AG10803 (cell line): ENCODE measurements around the gene PRIM1.
"Not testable (repeated sequence)": the region's sequence is repeated elsewhere in the genome, so short reads cannot be mapped to it uniquely, and the experiment has no call there.

Experiments used
- DNase-seq: peaks from one replicate; pipeline ENCODE4 v3.0.0; 2010; ENCODE audit warnings: low read depth
- H3K4me3 ChIP-seq: 2 replicates; pipeline ENCODE4 v1.5.1; 2011; ENCODE audit warnings: mild to moderate bottlenecking, low read length, control low read depth
- TF ChIP-seq, protein P1 (sequence below): conservative IDR thresholded peaks from 2 replicates; pipeline ENCODE4 v1.5.1; 2011; ENCODE audit warnings: mild to moderate bottlenecking, low read length, control low read depth, inconsistent platforms

PRIM1 gene

DNA sequence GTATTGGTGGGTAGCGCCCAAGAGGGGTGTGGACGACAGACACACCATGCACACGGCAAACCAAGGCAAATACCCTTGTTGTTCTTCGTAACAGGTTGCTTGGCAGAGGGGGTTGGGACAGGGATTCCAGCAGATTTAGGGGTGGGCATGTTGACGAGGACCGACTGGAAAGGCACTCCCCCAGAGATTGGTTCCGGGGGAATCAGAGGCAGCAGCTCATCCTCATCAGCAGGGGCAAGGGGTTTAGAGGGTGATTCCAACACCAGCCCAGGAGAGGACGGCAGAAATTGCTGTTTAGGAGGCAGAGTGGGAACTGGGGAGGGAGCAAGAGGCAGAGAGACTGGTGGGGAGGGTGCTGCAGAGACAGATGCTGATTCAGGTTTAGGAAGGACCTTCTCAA is 36.3 kb downstream of the PRIM1 start:
- TF ChIP-seq, protein P1, sequence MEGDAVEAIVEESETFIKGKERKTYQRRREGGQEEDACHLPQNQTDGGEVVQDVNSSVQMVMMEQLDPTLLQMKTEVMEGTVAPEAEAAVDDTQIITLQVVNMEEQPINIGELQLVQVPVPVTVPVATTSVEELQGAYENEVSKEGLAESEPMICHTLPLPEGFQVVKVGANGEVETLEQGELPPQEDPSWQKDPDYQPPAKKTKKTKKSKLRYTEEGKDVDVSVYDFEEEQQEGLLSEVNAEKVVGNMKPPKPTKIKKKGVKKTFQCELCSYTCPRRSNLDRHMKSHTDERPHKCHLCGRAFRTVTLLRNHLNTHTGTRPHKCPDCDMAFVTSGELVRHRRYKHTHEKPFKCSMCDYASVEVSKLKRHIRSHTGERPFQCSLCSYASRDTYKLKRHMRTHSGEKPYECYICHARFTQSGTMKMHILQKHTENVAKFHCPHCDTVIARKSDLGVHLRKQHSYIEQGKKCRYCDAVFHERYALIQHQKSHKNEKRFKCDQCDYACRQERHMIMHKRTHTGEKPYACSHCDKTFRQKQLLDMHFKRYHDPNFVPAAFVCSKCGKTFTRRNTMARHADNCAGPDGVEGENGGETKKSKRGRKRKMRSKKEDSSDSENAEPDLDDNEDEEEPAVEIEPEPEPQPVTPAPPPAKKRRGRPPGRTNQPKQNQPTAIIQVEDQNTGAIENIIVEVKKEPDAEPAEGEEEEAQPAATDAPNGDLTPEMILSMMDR, result no peak
- no peak for DNase-seq
- H3K4me3 ChIP-seq, result no peak overlapping the region

DNA sequence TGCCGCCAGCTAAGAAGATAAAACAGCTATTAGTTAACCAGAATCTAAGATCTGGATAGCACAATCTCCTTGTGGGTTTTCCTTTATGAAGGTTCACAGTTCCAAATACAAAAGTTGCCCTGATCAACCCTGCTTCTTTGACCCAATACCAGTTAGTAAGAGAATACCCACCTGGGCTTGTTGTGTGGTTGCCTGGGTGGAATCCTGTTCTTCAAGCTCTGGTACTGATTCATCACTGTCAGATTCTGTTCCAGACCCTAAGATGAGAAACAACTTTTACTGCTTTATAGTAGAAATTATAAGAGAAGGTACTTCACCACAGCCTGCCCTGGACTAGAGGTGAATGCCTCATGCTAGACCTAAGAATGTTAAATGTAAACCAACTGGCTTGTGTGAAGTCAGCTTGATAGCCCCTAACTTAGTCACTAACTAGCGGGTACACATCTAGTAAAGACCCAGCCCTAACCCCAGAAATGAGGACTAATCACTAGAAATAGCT is 37.6 kb downstream of the PRIM1 start:
- TF ChIP-seq, protein P1, result no peak
- no peak overlapping the region for H3K4me3 ChIP-seq
- no peak for DNase-seq

DNA sequence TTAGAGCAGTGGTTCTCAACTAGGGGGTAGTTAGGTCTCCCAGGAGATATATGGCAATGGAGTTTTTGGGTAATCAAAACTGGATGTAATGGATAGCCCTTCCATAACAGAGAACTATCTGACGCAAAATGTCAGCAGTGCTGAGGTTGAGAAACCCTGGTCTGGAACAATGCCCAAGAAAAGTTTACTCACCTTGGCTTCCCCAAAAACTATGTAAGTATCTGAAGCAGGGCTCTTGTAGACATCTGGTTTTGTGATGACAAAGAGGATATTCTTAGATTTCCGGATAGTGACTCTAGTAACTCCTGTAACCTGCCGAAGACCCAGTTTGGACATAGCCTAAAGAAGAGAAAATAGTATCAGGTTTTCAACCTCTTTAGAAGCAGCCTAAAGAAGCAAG is 38.8 kb downstream of the PRIM1 start:
- H3K4me3 ChIP-seq, result no peak overlapping the region
- TF ChIP-seq, protein P1, result no peak
- DNase-seq, result no peak

DNA sequence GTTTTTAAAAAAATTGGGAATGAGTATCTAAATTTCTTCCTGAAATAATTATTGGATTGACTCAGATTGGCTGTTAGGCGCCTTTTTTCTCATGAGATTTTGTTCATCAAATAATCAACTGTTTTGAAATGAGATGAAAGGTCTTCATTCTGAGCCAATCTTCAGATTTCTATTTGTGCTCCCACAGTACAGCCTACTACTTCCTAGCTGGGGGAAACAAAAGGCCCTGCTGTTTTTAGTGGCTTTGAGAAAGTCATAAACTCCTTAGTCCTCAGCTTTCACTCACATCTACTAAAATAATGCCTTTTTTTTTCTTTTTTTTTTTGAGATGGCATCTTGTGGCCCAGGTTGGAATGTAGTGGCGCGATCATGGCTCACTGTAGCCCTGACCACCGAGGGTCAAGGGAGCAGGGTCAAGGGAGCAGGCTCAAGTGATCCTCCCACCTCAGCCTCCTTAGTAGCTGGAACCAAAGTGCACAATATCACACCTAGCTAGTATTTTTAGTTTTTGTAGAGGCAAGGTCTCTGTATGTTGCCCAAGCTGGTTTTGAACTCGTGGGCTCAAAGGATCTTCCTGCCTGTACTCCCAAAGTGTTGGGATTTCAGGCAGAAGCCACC is 42.3 kb downstream of the PRIM1 start:
- no peak overlapping the region for H3K4me3 ChIP-seq
- no peak for DNase-seq
- TF ChIP-seq, protein P1, result no peak

GRCh38 chr12:56704522-56704921 is 47.6 kb downstream of the PRIM1 start:
- DNase-seq, H3K4me3 ChIP-seq: not testable (repeated sequence)

GRCh38 chr12:56699020-56699661 is 53.0 kb downstream of the PRIM1 start:
- H3K4me3 ChIP-seq, result no peak overlapping the region
- TF ChIP-seq, protein P1, result no peak
- DNase-seq, result peak; percentile 15

DNA sequence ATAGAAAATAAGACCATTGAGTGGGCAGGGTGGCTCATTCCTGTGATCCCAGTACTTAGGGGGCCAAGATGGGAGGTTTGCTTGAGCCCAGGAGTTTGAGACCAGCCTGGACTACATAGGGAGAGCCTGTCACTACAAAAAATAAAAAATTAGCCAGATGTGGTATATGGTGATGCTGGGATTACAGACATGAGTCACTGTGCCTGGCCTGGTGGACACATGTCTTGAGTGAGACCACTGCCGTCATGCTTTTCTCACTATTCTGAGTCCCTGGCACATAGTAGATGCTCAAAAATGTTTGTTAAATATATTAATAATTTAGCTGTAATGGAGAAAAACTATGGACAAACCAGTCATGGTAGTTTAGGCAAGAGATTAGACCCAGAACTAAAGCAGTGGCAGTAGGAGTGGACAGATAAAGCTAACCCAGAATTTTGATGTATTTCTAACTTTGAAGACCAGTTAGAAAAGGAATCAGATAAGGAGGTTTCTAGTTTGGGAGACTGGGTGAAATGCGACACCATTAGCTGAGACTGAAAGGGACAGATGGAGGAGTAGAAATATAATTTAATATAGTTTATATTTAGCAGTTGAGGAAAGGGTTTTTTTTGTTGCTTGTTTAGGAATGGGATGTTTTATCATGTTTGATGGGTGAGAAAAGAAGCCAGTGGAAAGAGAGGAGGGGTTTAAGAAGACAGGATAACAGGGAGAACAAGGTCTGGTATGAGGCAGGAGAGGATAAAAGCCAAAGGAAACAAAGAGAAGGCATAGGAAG is 56.6 kb downstream of the PRIM1 start:
- H3K4me3 ChIP-seq, result no peak overlapping the region
- TF ChIP-seq, protein P1, result no peak
- peak; percentile 44 for DNase-seq
